ACC112 (cell line): Measurements from ENCODE around the gene ROBO1.

Source experiments
- H2AFZ ChIP-seq: fragments of 200-600 bp; sonication (generic); one replicate; pipeline ENCODE4 v1.6.0; 2017; ENCODE audit warnings: antibody characterized with exemption, low read length; ENCODE audit not compliant: unreplicated experiment
- H3K27ac ChIP-seq: fragments of 200-600 bp; sonication (generic); 2 replicates; pipeline ENCODE4 v1.5.1; 2014; ENCODE audit warnings: low read depth, mild to moderate bottlenecking, antibody characterized with exemption, low read length, moderate library complexity
- H3K27me3 ChIP-seq: fragments of 200-600 bp; sonication (generic); 2 replicates; pipeline ENCODE4 v1.6.1; 2014; ENCODE audit warnings: mild to moderate bottlenecking, antibody characterized with exemption, low read length, moderate library complexity, mixed read lengths; ENCODE audit not compliant: insufficient read depth
- H3K36me3 ChIP-seq: fragments of 200-600 bp; sonication (generic); 2 replicates; pipeline ENCODE4 v1.6.1; 2016; ENCODE audit warnings: mild to moderate bottlenecking, antibody characterized with exemption, low read length, moderate library complexity, mixed read lengths; ENCODE audit not compliant: insufficient read depth
- H3K4me1 ChIP-seq: fragments of 200-600 bp; sonication (generic); one replicate; pipeline ENCODE4 v1.6.1; 2016; ENCODE audit warnings: low read length, mixed read lengths; ENCODE audit not compliant: insufficient read depth, unreplicated experiment, control insufficient read depth
- H3K4me3 ChIP-seq: fragments of 200-600 bp; sonication (generic); 2 replicates; pipeline ENCODE4 v1.5.1; 2014; ENCODE audit warnings: mild to moderate bottlenecking, low read depth, low read length
- H3K79me2 ChIP-seq: fragments of 200-600 bp; sonication (generic); one replicate; pipeline ENCODE4 v1.6.0; 2016; ENCODE audit warnings: low read length; ENCODE audit not compliant: control insufficient read depth, unreplicated experiment, insufficient read depth

Gene ROBO1

GRCh38 chr3:79421273-79421672, 346.5 kb downstream of the ROBO1 start:
- H2AFZ ChIP-seq, result no peak overlapping the region
- no peak overlapping the region for H3K4me3 ChIP-seq

GRCh38 chr3:79418855-79419621, 348.8 kb downstream of the ROBO1 start:
- H3K27ac ChIP-seq, result no peak overlapping the region
- no peak overlapping the region for H3K4me3 ChIP-seq
- no peaks in the 10 kb centered on the region for H3K79me2 ChIP-seq
- H3K27me3 ChIP-seq, result no peaks in the 10 kb centered on the region
- H2AFZ ChIP-seq, result peak overlapping the region; percentile 74
- H3K4me1 ChIP-seq, result peaks cover 21% of the 10 kb centered on the region
- no peaks in the 10 kb centered on the region for H3K36me3 ChIP-seq

More at GRCh38 chr3:79421273-79421672, 346.5 kb downstream of the ROBO1 start:
- no peaks in the 10 kb centered on the region for H3K36me3 ChIP-seq
- H3K79me2 ChIP-seq, result no peaks in the 10 kb centered on the region
- peaks cover 3% of the 10 kb centered on the region for H3K4me1 ChIP-seq
- no peaks in the 10 kb centered on the region for H3K27me3 ChIP-seq
- no peak overlapping the region for H3K27ac ChIP-seq

- peak overlapping the region; percentile 41 for H2AFZ ChIP-seq
- no peak overlapping the region for H3K27ac ChIP-seq
- H3K36me3 ChIP-seq, result no peaks in the 10 kb centered on the region
- peaks cover 22% of the 10 kb centered on the region for H3K4me1 ChIP-seq
- H3K79me2 ChIP-seq, result no peaks in the 10 kb centered on the region
- no peak overlapping the region for H3K4me3 ChIP-seq
- no peaks in the 10 kb centered on the region for H3K27me3 ChIP-seq
Observed at GRCh38 chr3:79415356-79415755, 352.4 kb downstream of the ROBO1 start.

- Histone ChIP-seq H2AFZ (peak overlapping the region; percentile 41), H3K4me3 (no peak overlapping the region), H3K79me2 (no peaks in the 10 kb centered on the region), H3K27ac (no peak overlapping the region), H3K4me1 (peaks cover 22% of the 10 kb centered on the region), H3K27me3 (no peaks in the 10 kb centered on the region), H3K36me3 (no peaks in the 10 kb centered on the region)
Observed at GRCh38 chr3:79414806-79415205, 353.0 kb downstream of the ROBO1 start.

- no peaks in the 10 kb centered on the region for H3K79me2 ChIP-seq
- no peak overlapping the region for H3K27ac ChIP-seq
- no peaks in the 10 kb centered on the region for H3K27me3 ChIP-seq
- H3K4me1 ChIP-seq, result peaks cover 19% of the 10 kb centered on the region
- H2AFZ ChIP-seq, result peak overlapping the region; percentile 72
- no peaks in the 10 kb centered on the region for H3K36me3 ChIP-seq
- peak overlapping the region; percentile 39 for H3K4me3 ChIP-seq
Observed at GRCh38 chr3:79414035-79414434, 353.8 kb downstream of the ROBO1 start.

GRCh38 chr3:79412537-79412936, 355.3 kb downstream of the ROBO1 start:
- H3K79me2 ChIP-seq, result no peaks in the 10 kb centered on the region
- no peak overlapping the region for H3K27ac ChIP-seq
- no peaks in the 10 kb centered on the region for H3K36me3 ChIP-seq
- H3K4me3 ChIP-seq, result no peak overlapping the region
- no peaks in the 10 kb centered on the region for H3K27me3 ChIP-seq
- no peak overlapping the region for H2AFZ ChIP-seq
- peaks cover 19% of the 10 kb centered on the region for H3K4me1 ChIP-seq

- Histone ChIP-seq H2AFZ (no peak overlapping the region), H3K4me3 (no peak overlapping the region), H3K36me3 (no peaks in the 10 kb centered on the region), H3K4me1 (peaks cover 17% of the 10 kb centered on the region), H3K27ac (no peak overlapping the region), H3K27me3 (no peaks in the 10 kb centered on the region), H3K79me2 (no peaks in the 10 kb centered on the region)
Observed at GRCh38 chr3:79410617-79411016, 357.2 kb downstream of the ROBO1 start.

GRCh38 chr3:79410136-79410535, 357.7 kb downstream of the ROBO1 start:
- H2AFZ ChIP-seq, result no peak overlapping the region
- H3K79me2 ChIP-seq, result no peaks in the 10 kb centered on the region
- H3K27me3 ChIP-seq, result no peaks in the 10 kb centered on the region
- peaks cover 12% of the 10 kb centered on the region for H3K4me1 ChIP-seq
- H3K4me3 ChIP-seq, result no peak overlapping the region
- H3K27ac ChIP-seq, result no peak overlapping the region
- H3K36me3 ChIP-seq, result no peaks in the 10 kb centered on the region

- Histone ChIP-seq H3K27me3 (no peaks in the 10 kb centered on the region), H2AFZ (no peak overlapping the region), H3K79me2 (no peaks in the 10 kb centered on the region), H3K27ac (no peak overlapping the region), H3K4me3 (no peak overlapping the region), H3K36me3 (no peaks in the 10 kb centered on the region), H3K4me1 (no peaks in the 10 kb centered on the region)
Observed at GRCh38 chr3:79406175-79406574, 361.6 kb downstream of the ROBO1 start.

GRCh38 chr3:79405183-79405582, 362.6 kb downstream of the ROBO1 start:
- H3K27me3 ChIP-seq, result no peaks in the 10 kb centered on the region
- no peaks in the 10 kb centered on the region for H3K36me3 ChIP-seq
- no peak overlapping the region for H2AFZ ChIP-seq

GRCh38 chr3:79396595-79396994, 371.2 kb downstream of the ROBO1 start:
- Histone ChIP-seq H3K4me3 (no peak overlapping the region), H3K79me2 (no peaks in the 10 kb centered on the region), H3K36me3 (no peaks in the 10 kb centered on the region), H3K4me1 (no peaks in the 10 kb centered on the region), H3K27ac (no peak overlapping the region), H2AFZ (no peak overlapping the region), H3K27me3 (no peaks in the 10 kb centered on the region)

More at GRCh38 chr3:79405183-79405582, 362.6 kb downstream of the ROBO1 start:
- Histone ChIP-seq H3K79me2 (no peaks in the 10 kb centered on the region), H3K4me3 (no peak overlapping the region), H3K27ac (no peak overlapping the region), H3K4me1 (no peaks in the 10 kb centered on the region)
